Immature natural killer cell (primary cell): ENCODE data around the gene SPATA6. TPM values are rescaled to one million over a fixed set of nuclear protein-coding genes. Genes with fewer than 3 reads are reported as not detected.
"Not testable (repeated sequence)": the region's sequence is repeated elsewhere in the genome, so short reads cannot be mapped to it uniquely, and the experiment has no call there.

Experiments used
- DNase-seq, 3 donors: peaks; one replicate each; pipeline ENCODE4 v3.0.0; 2022; ENCODE audit warnings: mixed read lengths in 1 of 3
- H3K27ac Mint-ChIP-seq, 6 donors: one replicate each; pipeline ENCODE4 v1.8.0; 2020; ENCODE audit warnings: mixed read lengths in 6 of 6, mild to moderate bottlenecking in 5 of 6, inconsistent platforms in 4 of 6, moderate library complexity in 3 of 6
- H3K27me3 Mint-ChIP-seq, 3 donors: one replicate each; pipeline ENCODE4 v1.8.0; 2020 to 2021; ENCODE audit warnings: low read depth in 3 of 3, mild to moderate bottlenecking in 3 of 3, mixed read lengths in 3 of 3, moderate library complexity in 3 of 3, inconsistent platforms in 1 of 3
- H3K36me3 Mint-ChIP-seq, 3 donors: one replicate each; pipeline ENCODE4 v1.8.0; 2020; ENCODE audit warnings: mixed read lengths in 3 of 3, inconsistent platforms in 2 of 3, mild to moderate bottlenecking in 2 of 3
- H3K4me1 Mint-ChIP-seq, 2 donors: one replicate each; pipeline ENCODE4 v1.8.0; 2020; ENCODE audit warnings: inconsistent platforms in 2 of 2, mild to moderate bottlenecking in 2 of 2, mixed read lengths in 2 of 2, moderate library complexity in 1 of 2
- H3K4me3 Mint-ChIP-seq, 5 donors: one replicate each; pipeline ENCODE4 v1.8.0; 2020; ENCODE audit warnings: mild to moderate bottlenecking in 5 of 5, mixed read lengths in 5 of 5, inconsistent platforms in 3 of 5, moderate library complexity in 3 of 5
- H3K9me3 Mint-ChIP-seq, 6 donors: one replicate each; pipeline ENCODE4 v1.8.0; 2020; ENCODE audit warnings: mild to moderate bottlenecking in 6 of 6, mixed read lengths in 6 of 6, inconsistent platforms in 4 of 6, moderate library complexity in 3 of 6
- polyA plus RNA-seq, 3 donors: library from polyadenylated mRNA; unstranded; fragments of 300-500 nt; fragmentation: Illumina TruSeq; gene quantifications; one replicate each; pipeline ENCODE4 v1.2.3, GENCODE V29; 2021

SPATA6 gene
- polyA plus RNA-seq, 3 donors from 2014 or later = 1.1 to 2.5 TPM; not detected in 1

- H3K27me3 Mint-ChIP-seq = peaks cover 0 to 2% (median 2%) of the 10 kb centered on the region in 3 donors
- H3K9me3 Mint-ChIP-seq = no peaks in the 10 kb centered on the region
- no peak overlapping the region for H3K4me3 Mint-ChIP-seq
- H3K4me1 Mint-ChIP-seq = no peaks in the 10 kb centered on the region
- no peak overlapping the region for H3K27ac Mint-ChIP-seq
- peaks cover 0 to 3% (median 0%) of the 10 kb centered on the region in 3 donors for H3K36me3 Mint-ChIP-seq
- no peak for DNase-seq
These were observed 8.5 kb upstream of the SPATA6 start for GRCh38 chr1:48480504-48480903.

GRCh38 chr1:48480023-48480422, 8.0 kb upstream of the SPATA6 start:
- H3K4me1 Mint-ChIP-seq, H3K9me3 Mint-ChIP-seq, H3K4me3 Mint-ChIP-seq, H3K27ac Mint-ChIP-seq, DNase-seq, H3K36me3 Mint-ChIP-seq, H3K27me3 Mint-ChIP-seq: not testable (repeated sequence)

- H3K4me3 Mint-ChIP-seq = peak overlapping the region; percentile 86 to 98 (median 92)
- no peaks in the 10 kb centered on the region for H3K36me3 Mint-ChIP-seq
- peak overlapping the region; percentile 24 to 86 (median 78) for H3K27ac Mint-ChIP-seq
- peaks cover 0 to 4% (median 0%) of the 10 kb centered on the region in 6 donors for H3K9me3 Mint-ChIP-seq
- DNase-seq = no peak
- H3K27me3 Mint-ChIP-seq = peaks cover 3 to 6% (median 6%) of the 10 kb centered on the region in 3 donors
- peaks cover 26 to 35% of the 10 kb centered on the region in 2 donors for H3K4me1 Mint-ChIP-seq
These were observed 634 bp upstream of the SPATA6 start for GRCh38 chr1:48472638-48473037.

- peak overlapping the region; percentile 65 to 90 (median 77) for H3K27ac Mint-ChIP-seq
- H3K9me3 Mint-ChIP-seq = peaks cover 0 to 4% (median 0%) of the 10 kb centered on the region in 6 donors
- H3K36me3 Mint-ChIP-seq = no peaks in the 10 kb centered on the region
- no peak for DNase-seq
- peaks cover 3 to 7% (median 6%) of the 10 kb centered on the region in 3 donors for H3K27me3 Mint-ChIP-seq
- peak overlapping the region; percentile 88 to 98 (median 92) for H3K4me3 Mint-ChIP-seq
- peaks cover 26 to 35% of the 10 kb centered on the region in 2 donors for H3K4me1 Mint-ChIP-seq
These were observed 884 bp downstream of the SPATA6 start for GRCh38 chr1:48470950-48471690.

GRCh38 chr1:48470481-48470855, 1.5 kb downstream of the SPATA6 start:
- peaks cover 3 to 7% (median 6%) of the 10 kb centered on the region in 3 donors for H3K27me3 Mint-ChIP-seq
- no peak for DNase-seq
- peaks cover 26 to 35% of the 10 kb centered on the region in 2 donors for H3K4me1 Mint-ChIP-seq
- H3K27ac Mint-ChIP-seq = peak overlapping the region; percentile 12 to 90 (median 66)
- no peaks in the 10 kb centered on the region for H3K36me3 Mint-ChIP-seq
- peak overlapping the region; percentile 88 to 98 (median 92) for H3K4me3 Mint-ChIP-seq
- H3K9me3 Mint-ChIP-seq = peaks cover 0 to 4% (median 0%) of the 10 kb centered on the region in 6 donors

- Mint-ChIP-seq H3K4me3 (peak overlapping the region; percentile 21 to 98 (median 92)), H3K36me3 (no peaks in the 10 kb centered on the region), H3K27me3 (peaks cover 3 to 7% (median 6%) of the 10 kb centered on the region in 3 donors), H3K27ac (peak overlapping the region; percentile 12 to 90 (median 54)), H3K9me3 (peaks cover 0 to 3% (median 0%) of the 10 kb centered on the region in 6 donors), H3K4me1 (peaks cover 26 to 35% of the 10 kb centered on the region in 2 donors)
- DNase-seq = no peak
These were observed 2.2 kb downstream of the SPATA6 start for GRCh38 chr1:48469616-48470480.

GRCh38 chr1:48466594-48466993, 5.4 kb downstream of the SPATA6 start:
- Mint-ChIP-seq H3K27me3 (peaks cover under 1 to 7% (median 3%) of the 10 kb centered on the region in 3 donors), H3K4me1 (peaks cover 14 to 21% of the 10 kb centered on the region in 2 donors), H3K27ac (no peak overlapping the region), H3K9me3 (no peaks in the 10 kb centered on the region), H3K4me3 (no peak overlapping the region), H3K36me3 (no peaks in the 10 kb centered on the region)
- no peak for DNase-seq

- DNase-seq = no peak
- Mint-ChIP-seq H3K27me3 (peaks cover 0 to 6% (median 2%) of the 10 kb centered on the region in 3 donors), H3K9me3 (peaks cover 0 to 3% (median 0%) of the 10 kb centered on the region in 6 donors), H3K27ac (no peak overlapping the region), H3K4me1 (no peaks in the 10 kb centered on the region), H3K4me3 (no peak overlapping the region), H3K36me3 (no peaks in the 10 kb centered on the region)
These were observed 9.2 kb downstream of the SPATA6 start for GRCh38 chr1:48462716-48463302.

GRCh38 chr1:48450505-48450904, 21.5 kb downstream of the SPATA6 start:
- Mint-ChIP-seq H3K9me3 (peaks cover 0 to 3% (median 0%) of the 10 kb centered on the region in 6 donors), H3K4me3 (no peak overlapping the region), H3K27me3 (peaks cover 0 to 2% (median 2%) of the 10 kb centered on the region in 3 donors), H3K27ac (no peak overlapping the region), H3K4me1 (no peaks in the 10 kb centered on the region), H3K36me3 (no peaks in the 10 kb centered on the region)
- no peak for DNase-seq

- Mint-ChIP-seq H3K36me3 (peaks cover 0 to 3% (median 0%) of the 10 kb centered on the region in 3 donors), H3K4me1 (no peaks in the 10 kb centered on the region), H3K9me3 (peaks cover 0 to 6% (median 0%) of the 10 kb centered on the region in 6 donors), H3K27ac (no peak overlapping the region), H3K4me3 (no peak overlapping the region), H3K27me3 (peaks cover 0 to 2% (median 2%) of the 10 kb centered on the region in 3 donors)
- no peak for DNase-seq
These were observed 23.1 kb downstream of the SPATA6 start for GRCh38 chr1:48448932-48449331.

GRCh38 chr1:48444186-48444585, 27.8 kb downstream of the SPATA6 start:
- not testable (repeated sequence) for H3K27me3 Mint-ChIP-seq, DNase-seq, H3K36me3 Mint-ChIP-seq, H3K27ac Mint-ChIP-seq, H3K4me3 Mint-ChIP-seq, H3K4me1 Mint-ChIP-seq
- peaks cover 0 to 10% (median under 1%) of the 10 kb centered on the region in 6 donors for H3K9me3 Mint-ChIP-seq

- Mint-ChIP-seq H3K9me3 (peaks cover 0 to 10% (median under 1%) of the 10 kb centered on the region in 6 donors), H3K4me1 (no peaks in the 10 kb centered on the region), H3K27me3 (peaks cover 0 to 6% (median 3%) of the 10 kb centered on the region in 3 donors), H3K36me3 (peaks cover 3 to 7% (median 6%) of the 10 kb centered on the region in 3 donors), H3K27ac (no peak overlapping the region), H3K4me3 (no peak overlapping the region)
- no peak for DNase-seq
These were observed 29.0 kb downstream of the SPATA6 start for GRCh38 chr1:48442864-48443619.

GRCh38 chr1:48440786-48441185, 31.2 kb downstream of the SPATA6 start:
- DNase-seq, H3K4me3 Mint-ChIP-seq, H3K27me3 Mint-ChIP-seq, H3K4me1 Mint-ChIP-seq, H3K27ac Mint-ChIP-seq, H3K36me3 Mint-ChIP-seq: not testable (repeated sequence)
- H3K9me3 Mint-ChIP-seq = peaks cover 0 to 10% (median under 1%) of the 10 kb centered on the region in 6 donors
